Cortex of kidney (tissue), 1 donor: ENCODE results near the gene PTCD3.

ENCODE experiments used
- DNase-seq: peaks from one replicate; lab custom pipeline; 2025; lab: John Stamatoyannopoulos, UW

The PTCD3 gene

DNA sequence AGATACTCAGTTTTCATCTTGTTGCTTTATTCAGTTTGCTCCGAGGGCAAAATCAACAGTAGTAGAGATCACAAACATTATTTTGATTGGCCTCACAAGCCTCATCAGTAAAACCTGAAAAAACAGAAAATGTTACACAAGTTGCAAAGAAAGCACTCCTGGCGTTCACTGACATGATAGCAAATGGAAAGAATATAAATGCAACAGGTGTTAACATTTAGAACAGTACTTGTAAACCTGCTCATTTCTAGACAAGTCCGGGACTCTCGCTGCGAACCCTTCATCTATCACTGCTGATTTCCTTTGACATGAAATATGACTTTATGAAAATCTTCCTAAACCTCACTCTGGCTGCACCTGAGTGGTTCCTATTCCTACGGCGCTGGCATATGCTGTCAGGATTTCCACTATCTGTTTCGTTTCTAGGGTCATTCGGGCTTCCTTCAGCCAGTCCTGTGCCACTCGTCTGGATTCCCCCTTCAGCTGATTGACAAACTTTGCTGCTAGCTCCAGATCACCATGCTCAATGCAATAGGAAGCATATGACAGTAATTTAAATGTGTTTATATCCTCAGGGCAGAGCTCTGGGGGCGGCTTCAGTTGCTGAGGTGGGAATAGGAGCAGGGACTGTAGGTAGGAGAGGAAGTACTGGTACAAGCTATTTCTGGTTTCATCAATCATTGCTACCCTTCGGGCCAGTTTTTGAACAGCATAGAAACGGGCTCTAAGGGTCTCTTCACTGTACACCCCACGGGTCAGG lies 38.1 kb downstream of the PTCD3 start:
- DNase-seq = no peak

GRCh38 chr2:86147793-86148192 lies 41.8 kb downstream of the PTCD3 start:
- no peak for DNase-seq

- DNase-seq = no peak
Observed at GRCh38 chr2:86150502-86150901, 44.5 kb downstream of the PTCD3 start.

DNA sequence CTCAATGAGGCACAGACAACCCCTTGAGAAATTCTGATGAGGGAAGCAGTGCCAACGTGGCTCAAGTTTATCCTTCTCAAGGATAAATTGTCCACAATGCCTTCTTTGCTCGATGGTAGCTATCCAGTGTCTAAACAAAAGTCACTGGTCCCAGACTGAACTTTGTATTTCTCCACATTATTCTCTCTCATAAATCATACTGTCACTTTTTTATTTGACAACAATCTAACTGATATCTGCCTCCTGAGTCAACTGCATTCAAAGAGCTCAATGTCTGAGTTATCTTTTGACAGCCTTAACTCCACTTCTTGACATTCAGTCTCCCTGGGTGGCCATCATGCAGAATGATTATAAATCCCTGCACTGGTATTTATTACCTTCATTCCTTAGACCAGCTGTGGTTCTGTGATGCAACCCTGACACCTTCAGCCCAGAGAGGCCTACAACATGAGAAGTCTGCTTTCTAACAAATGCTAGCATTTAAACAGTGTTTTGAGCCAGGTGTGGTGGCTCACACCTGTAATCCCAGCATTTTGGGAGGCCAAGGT lies 51.0 kb downstream of the PTCD3 start:
- no peak for DNase-seq

DNA sequence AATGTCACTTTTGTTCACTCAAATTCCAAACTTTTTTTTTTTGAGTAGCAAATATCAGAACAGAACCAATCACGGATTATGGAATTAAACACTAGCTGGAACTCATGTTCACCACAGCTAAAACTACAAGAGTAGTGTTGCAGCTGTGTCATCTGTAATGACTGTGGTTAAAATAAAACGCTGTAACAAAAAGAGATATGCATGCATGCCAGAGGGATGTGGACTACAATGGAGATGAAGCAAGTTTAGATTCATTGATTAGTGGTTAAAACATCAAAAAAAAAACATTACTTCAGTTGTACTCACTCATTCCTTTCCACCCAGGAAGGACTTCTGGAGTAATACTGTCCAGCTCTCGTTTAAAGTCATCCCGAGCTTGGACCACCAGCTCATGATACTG lies 52.3 kb downstream of the PTCD3 start:
- DNase-seq = no peak

DNA sequence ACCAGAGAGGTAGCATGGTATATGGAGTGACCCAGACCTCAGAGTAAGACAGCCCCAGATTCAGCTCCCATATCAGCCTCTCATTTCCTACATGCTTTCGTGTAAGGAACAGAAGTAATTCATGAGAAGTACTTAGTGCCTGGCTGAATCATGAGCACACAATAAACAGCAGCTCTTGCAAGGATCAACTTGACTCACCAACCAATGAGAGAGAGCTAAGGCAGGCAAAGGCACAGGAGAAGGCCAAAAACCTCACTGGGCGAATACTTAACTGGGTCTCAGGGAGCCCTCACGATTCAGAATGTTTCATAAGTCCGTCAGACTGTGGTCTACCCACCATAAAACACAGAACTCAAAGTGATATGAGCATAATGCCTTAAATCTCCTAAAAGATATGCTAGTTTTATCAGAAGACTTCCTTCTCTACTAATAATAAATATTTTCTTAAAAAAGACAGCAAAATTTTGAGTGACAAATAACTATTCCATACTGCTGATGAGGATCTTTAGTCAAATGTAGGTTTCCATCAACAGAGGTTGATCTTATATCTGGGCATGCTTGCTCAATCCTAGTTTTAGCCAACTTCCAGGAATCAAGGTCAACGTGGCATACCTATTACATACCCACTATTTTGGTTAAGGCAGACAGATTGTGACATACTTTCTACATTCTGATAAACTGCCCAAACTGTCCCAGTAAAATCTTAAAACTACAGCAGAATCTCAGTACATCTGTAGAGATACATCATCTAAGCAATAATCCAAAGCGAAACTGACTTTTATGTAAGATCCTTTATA lies 54.3 kb downstream of the PTCD3 start:
- no peak for DNase-seq

- no peak for DNase-seq
Observed at GRCh38 chr2:86170449-86170848, 64.4 kb downstream of the PTCD3 start.

- no peak for DNase-seq
Observed at GRCh38 chr2:86171295-86171694, 65.3 kb downstream of the PTCD3 start.

DNA sequence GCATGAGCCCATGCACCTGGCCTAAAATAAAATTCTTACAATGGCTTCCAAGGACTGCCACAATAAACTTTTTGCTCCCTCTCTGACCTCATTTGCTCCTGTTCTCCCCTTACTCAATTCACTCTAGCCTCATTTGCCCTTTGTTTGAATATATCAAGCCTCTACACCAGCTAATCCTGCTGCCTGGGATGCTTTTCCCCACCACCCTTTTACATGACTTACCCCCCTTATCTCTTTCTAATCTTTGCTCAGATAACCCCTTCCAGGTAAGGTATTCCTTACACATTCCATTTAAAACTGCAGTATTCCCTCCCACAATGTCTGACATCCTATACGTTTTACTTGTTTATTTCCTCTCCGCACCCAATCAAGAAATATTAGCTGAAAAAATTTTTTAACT lies 66.6 kb downstream of the PTCD3 start:
- no peak for DNase-seq

DNA sequence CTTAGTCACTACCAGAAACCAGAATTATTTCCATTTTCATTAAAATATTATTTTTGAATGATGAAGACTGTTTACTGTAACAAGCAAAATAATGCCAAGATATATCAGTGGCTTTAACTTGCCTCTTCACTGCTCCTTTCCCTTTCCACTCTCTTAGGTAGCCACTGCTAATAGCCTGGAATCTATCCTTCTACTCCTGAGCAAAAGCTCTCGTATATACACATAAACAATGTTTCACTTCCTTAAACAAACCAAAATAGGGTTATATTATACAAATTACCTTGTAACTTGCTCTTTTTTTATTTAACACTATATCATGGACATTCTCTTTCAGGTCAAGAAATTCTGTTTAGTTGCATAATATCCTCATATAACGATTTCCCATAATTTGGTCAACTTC lies 68.4 kb downstream of the PTCD3 start:
- no peak for DNase-seq

GRCh38 chr2:86175828-86176227 lies 69.8 kb downstream of the PTCD3 start:
- no peak for DNase-seq

GRCh38 chr2:86176597-86176996 lies 70.6 kb downstream of the PTCD3 start:
- DNase-seq = no peak

GRCh38 chr2:86185517-86186212 lies 79.6 kb downstream of the PTCD3 start:
- no peak for DNase-seq

DNA sequence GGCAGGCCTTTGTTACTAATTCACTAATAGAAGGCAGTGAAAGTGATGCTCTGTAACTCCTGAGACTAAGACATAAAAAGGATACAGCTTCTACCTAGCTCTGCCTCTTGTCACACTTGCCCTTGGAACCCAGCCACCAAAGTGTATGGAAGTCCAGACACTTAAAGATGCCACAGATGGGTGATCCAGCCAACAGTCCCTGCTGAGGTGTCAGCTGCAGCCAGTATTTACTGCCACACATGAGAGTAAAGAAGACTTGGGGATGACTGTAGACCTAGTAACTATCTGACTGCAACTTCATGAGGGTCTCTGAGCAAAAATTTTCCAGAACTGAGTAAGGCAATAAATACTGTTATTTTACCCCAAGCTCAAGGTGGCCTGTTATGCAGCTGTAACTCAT lies 80.4 kb downstream of the PTCD3 start:
- no peak for DNase-seq

DNA sequence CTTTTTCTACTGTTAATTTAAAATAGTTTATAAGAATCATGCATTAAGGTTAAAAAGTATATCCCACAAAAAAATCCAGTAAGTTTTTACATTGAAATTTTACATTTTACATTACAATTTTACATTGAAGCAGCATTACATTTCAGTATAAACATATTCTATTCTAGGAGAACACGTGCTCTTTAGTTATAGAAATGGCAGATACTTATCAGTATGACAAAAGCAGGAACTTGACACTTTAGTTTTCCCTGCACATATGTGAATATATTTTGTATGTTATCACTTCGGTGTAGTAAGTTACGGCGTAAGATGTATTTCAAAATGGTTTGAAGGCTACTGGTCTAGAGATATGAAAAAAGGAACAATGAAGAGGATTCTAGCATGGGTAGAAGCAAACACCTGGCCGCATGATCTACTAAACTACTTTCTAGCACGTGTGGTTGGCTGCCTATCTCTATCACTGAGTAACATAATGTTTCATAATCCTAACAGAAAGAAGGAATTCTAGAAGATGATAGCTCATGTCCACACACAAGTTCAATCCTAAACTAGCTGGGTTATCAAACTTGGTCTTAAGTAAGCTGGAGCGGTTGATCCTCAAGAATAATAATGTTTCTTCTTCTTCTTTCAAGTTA lies 83.9 kb downstream of the PTCD3 start:
- no peak for DNase-seq
